NOMO-1 (cell line): Measurements from ENCODE around the gene SUN5.

Experiments
- DNase-seq, 2 experiments: peaks; one replicate each; lab custom pipeline; 2025; ENCODE audit not compliant: unreplicated experiment in 2 of 2; lab: John Stamatoyannopoulos, UW

SUN5 gene

GRCh38 chr20:33026779-33027759 is 22.8 kb upstream of the SUN5 start:
- no peak for DNase-seq

DNA sequence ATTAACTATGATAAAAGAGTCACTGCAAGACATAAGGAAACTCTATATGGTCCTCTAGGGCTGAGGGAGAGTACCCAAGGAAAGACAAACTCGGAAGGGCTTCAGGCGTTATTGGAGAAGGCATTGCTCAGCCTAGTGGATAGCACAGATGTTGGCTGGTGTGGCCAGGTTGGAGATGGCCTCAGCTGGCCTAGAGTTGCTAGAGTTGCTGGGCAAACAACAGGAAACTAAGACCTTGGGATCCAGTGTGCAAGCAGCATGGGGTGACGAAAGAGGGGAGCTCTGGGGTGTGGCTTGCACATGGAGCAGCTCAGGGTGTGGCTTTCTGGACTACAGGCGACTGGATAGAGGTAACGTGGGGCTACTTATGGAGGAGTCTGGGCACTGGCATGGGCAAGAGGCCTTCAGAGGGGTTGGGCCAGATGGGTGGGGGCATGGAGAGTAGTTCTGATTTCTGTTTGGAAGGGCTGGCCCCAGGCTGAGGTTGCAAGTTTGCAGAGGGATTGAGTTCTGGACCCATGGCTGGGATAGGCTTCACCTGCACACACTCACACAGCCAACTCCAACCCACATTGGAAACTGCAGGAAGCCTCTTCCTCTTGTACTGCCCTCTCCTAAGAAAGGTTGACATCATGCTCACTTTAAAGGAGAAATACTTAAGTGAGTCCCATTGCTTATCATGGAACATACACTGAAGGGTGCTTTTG is 22.0 kb upstream of the SUN5 start:
- no peak for DNase-seq

- DNase-seq, result no peak
Measured at GRCh38 chr20:33025318-33025876, 21.2 kb upstream of the SUN5 start.

- no peak for DNase-seq
Measured at GRCh38 chr20:33024609-33025317, 20.5 kb upstream of the SUN5 start.

DNA sequence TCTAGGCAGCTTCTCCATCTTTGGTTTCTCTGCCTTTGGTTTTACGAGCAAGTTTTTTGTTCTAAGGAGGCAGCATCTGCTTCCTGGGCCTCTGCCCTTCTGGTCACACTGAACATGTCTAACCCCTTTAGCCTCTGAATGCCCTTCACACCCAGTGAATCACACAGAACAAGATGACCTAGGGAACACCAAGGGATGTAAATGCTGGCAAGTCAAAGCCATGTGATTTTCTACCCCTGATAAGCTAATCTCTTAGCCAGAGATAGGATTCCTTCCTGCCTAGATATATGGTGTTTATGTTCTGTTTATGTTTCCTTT is 20.0 kb upstream of the SUN5 start:
- DNase-seq, result no peak

DNA sequence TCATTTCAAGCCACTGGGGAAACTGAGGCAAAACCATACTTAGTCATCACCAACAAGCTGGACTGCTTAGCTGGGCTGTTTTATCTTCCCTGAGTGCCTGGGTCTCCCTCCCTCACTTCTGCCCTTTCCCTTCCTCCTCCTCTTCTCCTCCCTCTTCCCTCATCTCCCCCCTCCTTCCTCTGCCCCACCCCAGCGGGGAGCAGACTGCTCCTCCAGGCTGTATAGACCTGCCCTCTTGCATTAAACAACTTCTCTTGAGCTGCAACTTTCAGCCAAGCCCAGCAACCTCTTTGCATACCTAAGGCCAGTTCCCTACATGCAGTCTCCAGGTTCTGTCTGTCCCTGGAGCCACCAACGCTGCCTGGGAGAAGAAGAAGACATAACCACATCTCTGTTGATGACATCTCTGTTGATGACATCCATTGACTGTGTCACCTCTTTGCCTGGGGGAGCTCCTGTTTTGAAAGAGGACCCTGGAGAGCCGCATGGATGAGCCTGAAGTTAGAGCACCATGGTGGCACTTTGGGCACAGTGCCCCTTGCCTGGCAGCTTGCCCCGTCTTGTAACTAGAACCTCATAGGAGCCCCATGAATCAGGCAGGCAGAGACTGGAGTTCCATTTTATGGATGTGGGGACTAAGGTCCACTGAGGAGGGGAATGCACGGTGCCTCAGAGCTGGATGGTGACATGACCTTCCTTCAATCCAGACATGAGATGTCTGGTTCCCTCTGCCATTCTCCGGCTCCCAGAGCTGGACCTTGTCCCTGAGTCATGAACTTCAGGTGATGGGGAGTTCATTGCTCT is 19.4 kb upstream of the SUN5 start:
- no peak for DNase-seq

DNA sequence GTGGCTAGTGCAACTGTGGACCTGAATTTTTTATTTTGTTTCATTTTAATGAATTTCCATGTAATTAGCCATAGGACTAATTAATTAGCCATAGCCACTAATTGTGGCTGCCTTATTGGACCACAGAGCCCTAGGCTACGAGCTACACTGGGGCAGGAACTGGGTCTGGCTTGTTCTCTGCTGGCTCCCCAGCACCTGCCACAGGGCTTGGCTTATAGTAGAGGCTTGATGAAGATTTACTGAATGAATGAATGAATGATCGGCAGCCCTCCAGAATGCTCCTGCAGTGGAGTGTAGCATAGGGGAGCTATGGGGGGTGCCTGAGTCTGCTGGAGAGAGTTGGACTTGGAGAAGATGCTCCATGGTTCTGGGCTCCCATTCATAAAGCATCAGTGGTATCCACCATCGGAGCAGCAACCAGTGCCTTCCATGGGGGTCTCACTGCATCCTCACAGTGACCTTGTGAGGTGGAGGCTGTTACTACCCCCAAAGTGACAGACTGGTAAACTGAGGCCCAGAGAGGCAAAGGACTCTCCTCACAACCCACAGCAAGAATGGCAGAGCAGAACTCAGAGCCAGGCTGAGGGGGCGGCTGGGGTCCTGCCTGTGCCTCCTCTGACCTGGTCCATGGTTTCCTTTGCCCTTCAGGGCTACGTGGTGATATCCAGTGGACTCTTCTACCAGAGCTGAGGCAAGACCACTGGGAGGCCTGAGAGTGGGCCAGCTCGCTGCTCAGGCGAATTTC is 18.6 kb upstream of the SUN5 start:
- DNase-seq, result no peak

- no peak for DNase-seq
Measured at GRCh38 chr20:33022289-33022688, 18.1 kb upstream of the SUN5 start.

GRCh38 chr20:33021879-33022278 is 17.6 kb upstream of the SUN5 start:
- DNase-seq, result no peak

- DNase-seq, result no peak
Measured at GRCh38 chr20:33020278-33021161, 16.3 kb upstream of the SUN5 start.

DNA sequence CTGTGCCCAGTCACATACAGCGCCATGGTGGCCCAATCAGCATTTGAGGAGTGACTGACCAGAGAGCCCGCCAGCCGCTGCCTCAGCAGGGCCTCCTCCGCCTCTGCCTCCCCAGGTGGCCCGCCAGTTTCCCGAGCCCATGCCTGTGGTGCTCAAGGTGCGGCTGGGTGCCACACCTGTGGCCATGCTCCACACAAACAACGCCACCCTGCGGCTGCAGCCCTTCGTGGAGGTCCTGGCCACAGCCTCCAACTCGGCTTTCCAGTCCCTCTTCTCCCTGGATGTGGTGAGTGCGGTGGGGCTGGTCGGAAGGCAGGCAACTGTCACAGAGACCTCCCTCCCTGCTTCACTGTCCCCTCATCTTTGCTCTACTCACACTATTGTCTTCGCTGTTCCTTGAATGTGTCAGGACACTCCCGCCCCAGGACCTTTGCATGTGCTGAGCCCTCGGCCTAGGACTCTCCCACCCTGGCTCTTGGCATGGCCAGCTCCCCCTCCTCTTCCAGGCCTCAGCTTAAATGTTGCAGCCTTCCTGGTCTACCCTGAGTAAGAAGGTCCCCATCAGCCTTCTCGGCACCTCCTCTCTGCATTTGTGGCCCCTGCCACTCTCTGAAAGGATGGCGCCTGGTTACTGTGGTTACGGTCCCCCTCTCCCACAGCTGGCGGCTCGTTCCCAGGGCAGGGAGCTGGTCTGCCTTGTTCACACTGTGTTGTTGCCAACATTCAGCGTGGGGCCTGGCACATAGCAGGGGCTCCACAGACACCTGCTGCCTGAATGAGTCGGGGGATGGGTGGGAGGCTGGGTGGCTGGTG is 15.4 kb upstream of the SUN5 start:
- DNase-seq, result no peak

GRCh38 chr20:33018169-33018931 is 14.1 kb upstream of the SUN5 start:
- no peak for DNase-seq

DNA sequence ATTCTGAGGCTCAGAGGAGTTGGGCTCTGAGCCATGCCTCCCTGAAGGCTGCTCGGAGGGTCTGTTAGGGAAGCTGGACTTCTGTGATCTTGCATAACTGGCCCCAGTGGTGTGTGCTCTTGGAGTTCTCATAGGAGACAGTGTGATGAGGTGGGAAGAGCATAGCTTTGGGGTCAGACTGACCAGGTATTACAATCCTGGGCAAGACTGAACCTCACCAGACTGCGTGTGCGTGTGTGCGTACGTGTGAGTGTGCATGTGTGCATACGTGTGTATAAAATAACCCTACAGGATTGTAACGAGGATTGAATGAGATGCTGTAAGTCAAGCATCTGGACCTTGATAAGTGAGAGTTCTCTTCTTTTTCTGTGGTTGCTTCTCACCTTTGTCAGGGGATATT is 13.3 kb upstream of the SUN5 start:
- no peak for DNase-seq

GRCh38 chr20:33016581-33017109 is 12.4 kb upstream of the SUN5 start:
- no peak for DNase-seq

DNA sequence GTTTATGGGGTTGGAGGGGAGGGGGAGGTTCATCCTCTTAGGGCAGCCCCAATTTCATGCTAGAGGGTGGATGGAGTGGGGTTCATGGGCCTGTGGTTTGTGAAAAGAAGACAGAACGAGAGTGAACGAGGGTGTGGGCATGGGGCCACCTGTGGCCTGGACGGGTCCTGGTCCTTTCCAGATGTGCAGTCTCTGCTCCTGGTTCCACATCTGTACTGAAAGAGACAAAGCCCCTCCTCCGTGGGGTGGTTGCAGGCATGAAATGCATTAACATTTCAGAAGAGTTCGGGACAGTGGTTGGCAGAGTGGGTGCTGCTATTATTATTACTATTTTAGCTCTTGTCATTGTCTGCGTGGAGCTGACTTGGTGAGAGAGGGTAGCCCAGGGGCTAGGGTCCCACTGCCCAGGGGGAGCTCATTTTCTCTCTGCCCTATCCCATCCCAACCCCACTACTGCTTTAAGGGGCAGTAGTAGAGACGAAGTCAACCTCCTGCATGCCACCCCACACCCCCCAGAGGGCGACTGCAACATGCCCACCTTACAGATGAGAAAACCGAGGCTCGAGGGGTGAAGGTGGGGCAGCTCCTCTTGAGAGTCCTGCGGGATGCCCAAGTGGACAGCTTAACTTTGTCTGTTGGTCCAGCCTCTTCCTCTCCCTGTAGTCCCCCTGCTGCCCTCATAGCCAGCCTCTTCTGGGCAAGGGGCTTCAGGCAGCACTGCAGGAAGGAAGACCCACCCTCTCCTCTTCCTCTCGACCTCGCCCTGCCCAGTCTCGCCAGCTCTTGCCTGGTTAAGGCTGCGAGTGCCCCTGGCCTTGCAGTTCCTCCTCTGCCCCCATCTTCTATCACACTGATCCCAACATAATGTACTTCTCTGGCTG is 11.7 kb upstream of the SUN5 start:
- no peak for DNase-seq

DNA sequence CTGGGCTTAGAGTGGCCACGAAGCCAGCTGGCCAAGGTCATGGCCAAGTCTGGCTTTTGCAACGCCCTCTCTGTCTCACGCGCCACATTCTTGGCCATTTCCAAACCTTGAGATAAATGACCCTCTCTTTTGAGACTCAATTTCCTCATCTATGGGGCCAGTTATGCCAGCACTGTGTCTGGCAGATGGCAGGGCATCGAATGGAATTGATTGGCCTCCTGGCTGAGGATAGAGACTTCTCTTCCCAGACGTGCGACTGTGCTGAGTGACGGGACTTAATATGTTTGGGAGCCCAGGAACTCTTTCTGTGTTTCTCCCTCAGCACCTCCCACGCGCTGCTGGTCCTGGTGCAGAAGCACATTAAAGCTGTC is 10.9 kb upstream of the SUN5 start:
- no peak for DNase-seq
